HCT116 (cell line): ENCODE results near the gene IL17B. TPM values are rescaled to one million over a fixed set of nuclear protein-coding genes. Genes with fewer than 3 reads are reported as not detected.

Experiments used
- ATAC-seq: fragments of 200-7000 bp; cut with Tn5 transposase; 2 replicates; pipeline ENCODE4 v1.9.1; 2020; ENCODE audit warnings: mild to moderate bottlenecking, moderate library complexity
- BruUV-seq: library from RNA; stranded (reverse); fragments of 400-500 nt; replicated peaks from 2 replicates; lab custom pipeline; 2021; lab: Mats Ljungman, UMichigan
- CTCF ChIA-PET: fragments of 300-600 bp; sonication (Branson Sonifier 250); formaldehyde crosslinking; loops from one replicate; lab custom pipeline; 2021; ENCODE audit warnings: antibody characterized with exemption; lab: Charles Lee
- POLR2A ChIA-PET: fragments of 300-600, 350-600 bp; sonication (Branson Sonifier 250); formaldehyde crosslinking; loops from one replicate; lab custom pipeline; 2021; ENCODE audit warnings: antibody characterized with exemption; lab: Charles Lee
- RAD21 ChIA-PET, 2 experiments: fragments of 300-600 bp; sonication (Branson Sonifier 250); formaldehyde crosslinking; loops; one replicate each; lab custom pipeline; 2023; ENCODE audit warnings: low total read pairs in 2 of 2; ENCODE audit not compliant: uncharacterized antibody in 2 of 2, unreplicated experiment in 2 of 2, low non-redundant PET in 1 of 2; lab: Charles Lee
- DNase-seq: peaks from one replicate; pipeline ENCODE4 v3.0.0-alpha.2; 2010; ENCODE audit warnings: low read depth, low spot score
- H2AFZ ChIP-seq: fragments of 200-600 bp; shearing (Covaris generic), sonication (generic); 2 replicates; pipeline ENCODE4 v1.6.1; 2017; ENCODE audit warnings: low read depth, mixed run types, mixed read lengths, antibody characterized with exemption, low read length; ENCODE audit not compliant: poor library complexity, severe bottlenecking
- H3K27ac ChIP-seq: 2 replicates; pipeline ENCODE4 v1.5.1; 2012; ENCODE audit warnings: low read depth, low read length
- H3K27me3 ChIP-seq: fragments of 200-600 bp; sonication (generic); 2 replicates; pipeline ENCODE4 v1.6.1; 2016; ENCODE audit warnings: mixed run types, low read length, mixed read lengths; ENCODE audit not compliant: insufficient read depth
- H3K36me3 ChIP-seq, 2 experiments: fragments of 200-500 bp in 1 of 2; fragments of 200-600 bp in 1 of 2; sonication (Bioruptor generic) in 1 of 2; sonication (generic) in 1 of 2; 2 replicates each; pipeline versions ENCODE4 v1.5.1 to v1.6.1; 2014 to 2016; ENCODE audit warnings: low read length in 2 of 2, inconsistent platforms in 1 of 2, mixed read lengths in 1 of 2, mixed run types in 1 of 2; ENCODE audit not compliant: insufficient read depth in 2 of 2, control insufficient read depth in 1 of 2
- H3K4me1 ChIP-seq, 2 experiments: fragments of 200-600 bp in 1 of 2; sonication (generic) in 1 of 2; 2 replicates each; pipeline versions ENCODE4 v1.5.1 to v1.6.1; 2012 to 2017; ENCODE audit warnings: low read length in 2 of 2, inconsistent platforms in 1 of 2, mild to moderate bottlenecking in 1 of 2, mixed read lengths in 1 of 2, mixed run types in 1 of 2, moderate library complexity in 1 of 2; ENCODE audit not compliant: insufficient read depth in 2 of 2, control insufficient read depth in 1 of 2
- H3K4me2 ChIP-seq: fragments of 200-600 bp; sonication (generic); 2 replicates; pipeline ENCODE4 v1.6.1; 2017; ENCODE audit warnings: mixed run types, low read length, mixed read lengths
- H3K4me3 ChIP-seq, 2 experiments: fragments of 200-600 bp in 1 of 2; sonication (generic) in 1 of 2; replicated peaks in 1 of 2; 2 replicates each; pipeline ENCODE4 v1.5.1; 2011 to 2016; ENCODE audit warnings: low read length in 2 of 2, control low read depth in 1 of 2, low read depth in 1 of 2, mild to moderate bottlenecking in 1 of 2, mixed read lengths in 1 of 2, mixed run types in 1 of 2
- H3K79me2 ChIP-seq: fragments of 200-600 bp; sonication (generic); 2 replicates; pipeline ENCODE4 v1.6.1; 2017; ENCODE audit warnings: mild to moderate bottlenecking, mixed run types, low read length, moderate library complexity, mixed read lengths; ENCODE audit not compliant: insufficient read depth
- H3K9ac ChIP-seq: fragments of 200-600 bp; sonication (generic); 2 replicates; pipeline ENCODE4 v1.6.1; 2016; ENCODE audit warnings: low read length, mixed read lengths
- H3K9me2 ChIP-seq: fragments of 200-600 bp; sonication (generic), shearing (Covaris generic); 2 replicates; pipeline ENCODE4 v1.6.1; 2017; ENCODE audit warnings: mixed run types, mild to moderate bottlenecking, moderate library complexity; ENCODE audit not compliant: insufficient read depth
- H3K9me3 ChIP-seq, 2 experiments: fragments of 200-500 bp in 1 of 2; fragments of 200-600 bp in 1 of 2; sonication (Bioruptor generic) in 1 of 2; sonication (generic) in 1 of 2; 2 replicates each; pipeline ENCODE4 v1.6.1; 2014 to 2017; ENCODE audit warnings: low read length in 2 of 2, mixed read lengths in 2 of 2, inconsistent platforms in 1 of 2, low read depth in 1 of 2, mild to moderate bottlenecking in 1 of 2, mixed run types in 1 of 2, moderate library complexity in 1 of 2; ENCODE audit not compliant: control insufficient read depth in 1 of 2, insufficient read depth in 1 of 2
- H4K20me1 ChIP-seq: fragments of 200-600 bp; sonication (generic), shearing (Covaris generic); 2 replicates; pipeline ENCODE4 v1.6.1; 2017; ENCODE audit warnings: mixed run types, mild to moderate bottlenecking, moderate library complexity; ENCODE audit not compliant: insufficient read depth
- ELF1 ChIP-seq: IDR thresholded peaks from 2 replicates; pipeline ENCODE4 v1.6.1; 2012; ENCODE audit warnings: low read depth, borderline replicate concordance
- EZH2 ChIP-seq: fragments of 200-600 bp; sonication (generic); IDR thresholded peaks from 2 replicates; pipeline ENCODE4 v1.6.1; 2017; ENCODE audit warnings: antibody characterized with exemption, mixed run types
- FOSL1 ChIP-seq: IDR thresholded peaks from 2 replicates; pipeline ENCODE4 v1.6.1; 2012; ENCODE audit warnings: low read depth
- RAD21 ChIP-seq: IDR thresholded peaks from 2 replicates; pipeline ENCODE4 v1.6.1; 2012; ENCODE audit warnings: low read depth, mild to moderate bottlenecking
- REST ChIP-seq: IDR thresholded peaks from 2 replicates; pipeline ENCODE4 v1.6.1; 2012; ENCODE audit warnings: low read depth
- SP1 ChIP-seq: IDR thresholded peaks from 2 replicates; pipeline ENCODE4 v1.6.1; 2012; ENCODE audit warnings: low read depth
- YY1 ChIP-seq: IDR thresholded peaks from 2 replicates; pipeline ENCODE4 v1.6.1; 2011; ENCODE audit warnings: low read length, low read depth, moderate library complexity, mild to moderate bottlenecking; ENCODE audit not compliant: insufficient replicate concordance; ENCODE audit errors: extremely low read depth
- ZBTB33 ChIP-seq: IDR thresholded peaks from 2 replicates; pipeline ENCODE4 v1.6.1; 2011; ENCODE audit warnings: mild to moderate bottlenecking, low read length, moderate library complexity; ENCODE audit not compliant: insufficient replicate concordance; ENCODE audit errors: extremely low read depth
- ZFX ChIP-seq: fragments of 450-650 bp; IDR thresholded peaks from 2 replicates; pipeline ENCODE4 v1.6.1; 2017
- intact Hi-C: fragments of 100-400 bp; cut with micrococcal nuclease; formaldehyde crosslinking; loops from 2 replicates; pipeline ENCODE4 v1.10.0; 2022
- total RNA-seq: library from RNA; stranded (reverse); gene quantifications from one replicate; pipeline ENCODE4 v1.2.1, GENCODE V29; 2021; ENCODE audit not compliant: unreplicated experiment

The IL17B gene
- total RNA-seq, 1 experiment from 2014 or later = 0.81 TPM

GRCh38 chr5:149356391-149356790 is 22.7 kb downstream of the IL17B start:
- BruUV-seq = no TSS peak
- POLR2A ChIA-PET = no interaction called here
- CTCF ChIA-PET = interaction anchor here (0.7 to 4.2 kb wide), 2 partner anchors 10 to 11 kb away, joined by 4 to 38 read pairs; no protein-coding TSS in a partner anchor

GRCh38 chr5:149355688-149356087 is 23.4 kb downstream of the IL17B start:
- intact Hi-C loops = no loop called here
- Histone ChIP-seq H3K27ac (no peak overlapping the region), H3K4me1 (peaks cover 7 to 18% of the 10 kb centered on the region in 2 experiments; a peak in 3 of 4 replicates), H3K9ac (no peak overlapping the region), H4K20me1 (peaks cover 4% of the 10 kb centered on the region; the same call in 1 of the 2 replicates), H2AFZ (no peak overlapping the region), H3K36me3 (peaks cover 27 to 32% of the 10 kb centered on the region in 2 experiments), H3K9me3 (no peaks in the 10 kb centered on the region), H3K27me3 (no peaks in the 10 kb centered on the region), H3K79me2 (peaks cover 30% of the 10 kb centered on the region), H3K4me2 (no peak overlapping the region), H3K9me2 (no peaks in the 10 kb centered on the region), H3K4me3 (no peak overlapping the region)
- TF ChIP-seq EZH2 = no peak
- no peak for TF ChIP-seq SP1
- TF ChIP-seq FOSL1 = no peak
- no peak for TF ChIP-seq ELF1
- no peak for TF ChIP-seq RAD21
- no peak for TF ChIP-seq REST
- no peak for TF ChIP-seq ZFX
- no peak for TF ChIP-seq YY1
- POLR2A ChIA-PET = no interaction called here
- CTCF ChIA-PET = interaction anchor here (4.2 kb wide), 1 partner anchor 11 kb away, joined by 38 read pairs; no protein-coding TSS in a partner anchor
- RAD21 ChIA-PET = no interaction called here
- BruUV-seq = no TSS peak
- ATAC-seq = no peak
- no peak for DNase-seq

More at GRCh38 chr5:149356391-149356790, 22.7 kb downstream of the IL17B start:
- Histone ChIP-seq H3K79me2 (peaks cover 24% of the 10 kb centered on the region), H3K36me3 (peaks cover 21 to 25% of the 10 kb centered on the region in 2 experiments), H4K20me1 (peaks cover 4% of the 10 kb centered on the region; the same call in 1 of the 2 replicates), H3K9me3 (no peaks in the 10 kb centered on the region), H3K4me3 (no peak overlapping the region), H3K4me2 (no peak overlapping the region), H3K9me2 (no peaks in the 10 kb centered on the region), H3K27ac (no peak overlapping the region), H3K27me3 (no peaks in the 10 kb centered on the region), H3K4me1 (peaks cover 7 to 18% of the 10 kb centered on the region in 2 experiments; a peak in 3 of 4 replicates), H3K9ac (no peak overlapping the region), H2AFZ (no peak overlapping the region)
- intact Hi-C loops = no loop called here
- DNase-seq (no peak), ATAC-seq (no peak)
- RAD21 ChIA-PET = no interaction called here
- TF ChIP-seq ZBTB33 = no peak
